GM12878 (cell line): Measurements from ENCODE around the gene FLII. TPM values are rescaled to one million over a fixed set of nuclear protein-coding genes. Genes with fewer than 3 reads are reported as not detected.
A peak's percentile ranks its signal among the peaks of the same experiment; 100 is the strongest.

Source experiments
- BCL11A ChIP-seq: IDR thresholded peaks from 2 replicates; pipeline ENCODE4 v1.6.1; 2011; ENCODE audit warnings: low read depth, low read length
- BMI1 ChIP-seq: fragments of 450-650 bp; IDR thresholded peaks from 2 replicates; pipeline ENCODE4 v1.6.1; 2016; ENCODE audit warnings: mild to moderate bottlenecking, moderate library complexity, borderline replicate concordance
- CEBPB ChIP-seq, 2 experiments: fragments of 150-350 bp in 1 of 2; IDR thresholded peaks; 2 replicates each; pipeline ENCODE4 v1.6.1; 2012 to 2014; ENCODE audit warnings: low read depth in 2 of 2, low read length in 2 of 2, borderline replicate concordance in 1 of 2, inconsistent platforms in 1 of 2
- CREM ChIP-seq: IDR thresholded peaks from 2 replicates; pipeline ENCODE4 v1.6.1; 2014; ENCODE audit warnings: antibody characterized with exemption, low read depth
- CTCF ChIP-seq, 3 experiments: IDR thresholded peaks in 2 of 3; conservative IDR thresholded peaks in 1 of 3; 2 replicates each; pipeline ENCODE4 v1.5.1; 2011; ENCODE audit warnings: low read depth in 3 of 3, low read length in 3 of 3, mild to moderate bottlenecking in 3 of 3, control low read depth in 2 of 3, moderate library complexity in 2 of 3, inconsistent platforms in 1 of 3, mixed read lengths in 1 of 3; ENCODE audit not compliant: control insufficient read depth in 2 of 3, insufficient read depth in 1 of 3; ENCODE audit errors: extremely low read depth in 1 of 3
- EP300 ChIP-seq, 2 experiments: fragments of 150-350 bp in 1 of 2; IDR thresholded peaks; 2 replicates each; pipeline ENCODE4 v1.6.1; 2011 to 2012; ENCODE audit warnings: low read depth in 2 of 2, low read length in 2 of 2, borderline replicate concordance in 1 of 2, improper control_type of control experiment in 1 of 2, inconsistent platforms in 1 of 2; ENCODE audit not compliant: control insufficient read depth in 1 of 2
- FOXK2 ChIP-seq: fragments of 450-650 bp; IDR thresholded peaks from 2 replicates; pipeline ENCODE4 v1.6.1; 2017; ENCODE audit warnings: mild to moderate bottlenecking, moderate library complexity
- GABPA ChIP-seq: IDR thresholded peaks from 2 replicates; pipeline ENCODE4 v1.6.1; 2014; ENCODE audit warnings: antibody characterized with exemption, low read depth, mild to moderate bottlenecking, inconsistent platforms
- MTA2 ChIP-seq: fragments of 450-650 bp; IDR thresholded peaks from 2 replicates; pipeline ENCODE4 v1.6.1; 2016; ENCODE audit warnings: low read depth, mild to moderate bottlenecking, moderate library complexity
- MYC ChIP-seq: IDR thresholded peaks from 2 replicates; pipeline ENCODE4 v1.6.1; 2011; ENCODE audit warnings: mild to moderate bottlenecking, low read length, moderate library complexity, inconsistent platforms; ENCODE audit not compliant: insufficient read depth, insufficient replicate concordance, insufficient read length, severe bottlenecking
- NFIC ChIP-seq: IDR thresholded peaks from 2 replicates; pipeline ENCODE4 v1.6.1; 2012; ENCODE audit warnings: low read depth, mild to moderate bottlenecking, inconsistent platforms, low read length, moderate library complexity
- NFYA ChIP-seq: IDR thresholded peaks from 2 replicates; pipeline ENCODE4 v1.6.1; 2011; ENCODE audit warnings: low read depth, mild to moderate bottlenecking, low read length, improper control_type of control experiment, borderline replicate concordance
- PRDM15 ChIP-seq: fragments of 450-650 bp; formaldehyde crosslinking; IDR thresholded peaks from 2 replicates; pipeline ENCODE4 v1.4.0; 2020; ENCODE audit warnings: mild to moderate bottlenecking, moderate library complexity
- RELB ChIP-seq: fragments of 450-650 bp; IDR thresholded peaks from 2 replicates; pipeline ENCODE4 v1.6.1; 2017; ENCODE audit warnings: low read depth, mild to moderate bottlenecking, moderate library complexity
- RUNX3 ChIP-seq: IDR thresholded peaks from 2 replicates; pipeline ENCODE4 v1.6.1; 2012; ENCODE audit warnings: low read length, inconsistent platforms
- SIX5 ChIP-seq: IDR thresholded peaks from 2 replicates; pipeline ENCODE4 v1.6.1; 2011; ENCODE audit warnings: mild to moderate bottlenecking, low read depth, low read length, moderate library complexity; ENCODE audit not compliant: severe bottlenecking
- SKIL ChIP-seq: fragments of 450-650 bp; IDR thresholded peaks from 2 replicates; pipeline ENCODE4 v1.6.1; 2017; ENCODE audit warnings: mild to moderate bottlenecking, low read depth, inconsistent platforms; ENCODE audit not compliant: poor library complexity, severe bottlenecking
- SMAD5 ChIP-seq: IDR thresholded peaks from 2 replicates; pipeline ENCODE4 v1.6.1; 2016; ENCODE audit warnings: antibody characterized with exemption, low read depth
- SMC3 ChIP-seq: IDR thresholded peaks from 2 replicates; pipeline ENCODE4 v1.6.1; 2011; ENCODE audit warnings: low read length, improper control_type of control experiment, borderline replicate concordance
- SPI1 ChIP-seq: IDR thresholded peaks from 2 replicates; pipeline ENCODE4 v1.6.1; 2011; ENCODE audit warnings: low read depth, mild to moderate bottlenecking, low read length, moderate library complexity, borderline replicate concordance; ENCODE audit not compliant: insufficient read depth
- YBX1 ChIP-seq: fragments of 450-650 bp; IDR thresholded peaks from 2 replicates; pipeline ENCODE4 v1.6.1; 2016; ENCODE audit warnings: antibody characterized with exemption
- ZNF24 ChIP-seq: fragments of 450-650 bp; IDR thresholded peaks from 2 replicates; pipeline ENCODE4 v1.6.1; 2017; ENCODE audit warnings: antibody characterized with exemption, mild to moderate bottlenecking
- ZNF622 ChIP-seq: fragments of 450-650 bp; IDR thresholded peaks from 2 replicates; pipeline ENCODE4 v1.6.1; 2017; ENCODE audit warnings: mild to moderate bottlenecking, inconsistent platforms
- polyA plus RNA-seq, 11 experiments: library from polyadenylated mRNA; depleted of rRNA in 4 of 11; unstranded in 6 of 11; stranded (reverse) in 5 of 11; fragments of >200 nt; fragmentation: Nextera tagmentation in 4 of 11; fragmentation: Illumina TruSeq in 1 of 11; extraction: Ambion mirVana in 4 of 11; extraction: Trizol in 1 of 11; gene quantifications; 1 replicate in 1 of 11; 2 replicates in 10 of 11; pipeline versions ENCODE4 v1.2.1 to v1.2.3, GENCODE V29; 2011 to 2016; ENCODE audit warnings: inconsistent platforms in 2 of 11, missing spikeins in 2 of 11, low read depth in 1 of 11
- total RNA-seq, 4 experiments: library from RNA; depleted of rRNA in 3 of 4; stranded (reverse); fragments of >200 nt in 3 of 4; fragmentation: Illumina TruSeq in 1 of 4; extraction: Trizol in 1 of 4; gene quantifications; 2 replicates each; pipeline versions ENCODE4 v1.2.1 to v1.2.3, GENCODE V29; 2013 to 2021

FLII gene
- total and polyA plus RNA-seq, 10 of the 15 experiments (the other 5 are each of a cell fraction or from before 2014, with no cell fraction given), result 22.2 to 200 (median 121) TPM

GRCh38 chr17:18257982-18258355, 569 bp downstream of the FLII start (continued):
- no peak for TF ChIP-seq YBX1
- TF ChIP-seq SMAD5, result peak; percentile 66; the same call in 1 of the 2 replicates
- TF ChIP-seq SIX5, result no peak
- no peak for TF ChIP-seq CTCF (IDR thresholded peaks at IDR 0.05 in 2 of 3, conservative IDR thresholded peaks at IDR 0.05 in 1 of 3; ENCODE audit: control insufficient read depth in 2 of 3, extremely low read depth in 1 of 3, insufficient read depth in 1 of 3, low read depth in 3 of 3, low read length in 3 of 3)
- no peak for TF ChIP-seq RUNX3
- no peak for TF ChIP-seq ZNF24
- no peak for TF ChIP-seq MYC
- TF ChIP-seq BMI1, result no peak
- no peak for TF ChIP-seq GABPA
- no peak for TF ChIP-seq SKIL
- TF ChIP-seq MTA2, result no peak
- TF ChIP-seq CEBPB (IDR thresholded peaks at IDR 0.05; ENCODE audit: borderline replicate concordance in 1 of 2, low read depth in 2 of 2, low read length in 2 of 2), result no peak
- no peak for TF ChIP-seq BCL11A
- TF ChIP-seq PRDM15, result no peak
- peak; percentile 82; the same call in 1 of the 2 replicates for TF ChIP-seq SPI1
- TF ChIP-seq ZNF622, result no peak
- TF ChIP-seq FOXK2, result no peak
- no peak for TF ChIP-seq CREM
- TF ChIP-seq EP300 (IDR thresholded peaks at IDR 0.05; ENCODE audit: borderline replicate concordance in 1 of 2, control insufficient read depth in 1 of 2, low read depth in 2 of 2, low read length in 2 of 2), result no peak
- no peak for TF ChIP-seq SMC3
- TF ChIP-seq NFYA, result no peak
- TF ChIP-seq NFIC, result no peak
- TF ChIP-seq RELB, result no peak
